ENCODE data around the gene MACROD2.
A peak's percentile ranks its signal among the peaks of the same experiment; 100 is the strongest.

The MACROD2 gene

GRCh38 chr20:14928083-14928482 lies 932.8 kb downstream of the MACROD2 start:
- no peak for DNase-seq

GRCh38 chr20:14929388-14929787 lies 934.1 kb downstream of the MACROD2 start:
- DNase-seq, result no peak

- no peak for DNase-seq
Measured at GRCh38 chr20:14932040-14932439, 936.7 kb downstream of the MACROD2 start.

- no peak for DNase-seq
Measured at GRCh38 chr20:14935285-14935684, 940.0 kb downstream of the MACROD2 start.

GRCh38 chr20:14937021-14937420 lies 941.7 kb downstream of the MACROD2 start:
- DNase-seq, result no peak

GRCh38 chr20:14937846-14938245 lies 942.5 kb downstream of the MACROD2 start:
- no peak for DNase-seq

- DNase-seq, result no peak
Measured at GRCh38 chr20:14947536-14947935, 952.2 kb downstream of the MACROD2 start.

GRCh38 chr20:14947946-14948345 lies 952.6 kb downstream of the MACROD2 start:
- DNase-seq, result no peak

- no peak for DNase-seq
Measured at GRCh38 chr20:14948416-14948815, 953.1 kb downstream of the MACROD2 start.

GRCh38 chr20:14950633-14951032 lies 955.3 kb downstream of the MACROD2 start:
- DNase-seq, result no peak

- no peak for DNase-seq
Measured at GRCh38 chr20:14951105-14951504, 955.8 kb downstream of the MACROD2 start.

GRCh38 chr20:14951707-14952418 lies 956.5 kb downstream of the MACROD2 start:
- peak; percentile 24 for DNase-seq

- no peak for DNase-seq
Measured at GRCh38 chr20:14953736-14954135, 958.4 kb downstream of the MACROD2 start.

- no peak for DNase-seq
Measured at GRCh38 chr20:14955399-14955798, 960.1 kb downstream of the MACROD2 start.

GRCh38 chr20:14956026-14956425 lies 960.7 kb downstream of the MACROD2 start:
- DNase-seq, result no peak

- DNase-seq, result no peak
Measured at GRCh38 chr20:14956538-14956937, 961.2 kb downstream of the MACROD2 start.

- DNase-seq, result no peak
Measured at GRCh38 chr20:14957402-14957801, 962.1 kb downstream of the MACROD2 start.

- no peak for DNase-seq
Measured at GRCh38 chr20:14958626-14959025, 963.3 kb downstream of the MACROD2 start.

- no peak for DNase-seq
Measured at GRCh38 chr20:14959506-14960475, 964.5 kb downstream of the MACROD2 start.

GRCh38 chr20:14960831-14961230 lies 965.5 kb downstream of the MACROD2 start:
- no peak for DNase-seq

GRCh38 chr20:14963262-14963663 lies 967.9 kb downstream of the MACROD2 start:
- peak; percentile 15 for DNase-seq

- DNase-seq, result no peak
Measured at GRCh38 chr20:14966203-14966602, 970.9 kb downstream of the MACROD2 start.

GRCh38 chr20:14966808-14967207 lies 971.5 kb downstream of the MACROD2 start:
- DNase-seq, result no peak

GRCh38 chr20:14972256-14972655 lies 976.9 kb downstream of the MACROD2 start:
- DNase-seq, result no peak
